HS-27A (cell line): Measurements from ENCODE around the gene ADNP2.

Source experiments
- DNase-seq: peaks from one replicate; pipeline ENCODE4 v3.0.0-alpha.2; 2012; ENCODE audit warnings: low read depth, missing footprints

Gene ADNP2

DNA sequence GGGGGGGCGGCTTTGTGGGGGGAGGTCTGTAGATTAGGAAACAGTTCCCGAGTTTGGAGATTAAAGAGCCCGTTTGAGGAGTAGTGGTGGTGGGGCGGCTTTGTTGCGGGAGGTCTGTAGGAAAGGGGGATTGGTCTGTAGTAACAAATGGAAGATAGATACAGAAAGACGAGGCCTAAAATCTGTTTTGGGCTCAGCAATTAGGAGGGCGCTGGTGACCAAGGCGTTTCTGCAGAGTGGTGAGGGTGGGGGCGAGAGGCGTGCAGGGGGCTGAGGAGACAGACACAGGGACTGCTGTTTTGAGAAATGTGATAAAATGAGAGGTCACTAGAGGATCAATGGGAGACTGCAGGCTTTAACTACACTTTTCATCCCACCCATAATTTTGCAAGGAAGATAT, 1.6 kb upstream of the ADNP2 start:
- DNase-seq: no peak

DNA sequence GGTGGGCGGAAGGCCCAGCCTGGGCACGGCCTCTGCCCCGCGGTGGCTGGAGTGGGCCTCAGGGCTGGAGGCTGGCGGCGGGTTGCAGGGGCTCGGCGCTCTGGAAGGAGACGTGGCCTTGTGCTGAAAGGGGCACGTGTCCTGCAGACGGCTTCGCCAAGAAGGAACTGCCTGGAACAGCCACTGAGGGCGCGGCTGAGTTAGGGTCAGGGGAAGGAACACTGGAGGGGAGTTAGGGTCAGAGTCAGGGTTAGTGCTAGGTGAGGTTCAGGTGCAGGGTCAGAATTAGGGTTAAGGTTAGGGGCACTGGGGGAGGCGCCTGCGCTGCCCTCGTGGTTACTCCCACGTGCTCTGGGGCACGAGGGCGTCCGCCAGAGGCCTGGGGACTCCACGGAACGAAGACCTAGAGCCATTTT, 933 bp upstream of the ADNP2 start:
- DNase-seq: no peak

DNA sequence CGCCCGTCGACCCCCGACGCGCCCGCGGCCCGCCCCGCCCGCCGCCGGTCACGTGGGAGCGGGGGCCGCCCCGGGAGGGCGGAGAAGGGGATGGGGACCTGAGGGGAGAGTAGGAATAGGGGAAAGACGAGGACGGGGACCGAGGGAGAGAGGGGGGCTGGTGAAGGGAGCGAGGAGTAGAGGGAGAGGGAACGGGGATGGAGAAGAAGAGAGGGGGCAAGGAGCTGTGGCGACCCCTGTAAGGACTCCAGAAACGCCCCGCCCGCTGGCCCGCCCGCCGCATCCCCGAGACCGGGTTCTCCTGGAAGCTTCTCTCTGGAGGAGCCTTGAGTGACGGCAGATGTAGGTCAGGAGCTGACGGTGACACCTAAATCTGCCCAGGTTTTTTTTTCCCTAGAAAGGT, 615 bp downstream of the ADNP2 start:
- DNase-seq: no peak

DNA sequence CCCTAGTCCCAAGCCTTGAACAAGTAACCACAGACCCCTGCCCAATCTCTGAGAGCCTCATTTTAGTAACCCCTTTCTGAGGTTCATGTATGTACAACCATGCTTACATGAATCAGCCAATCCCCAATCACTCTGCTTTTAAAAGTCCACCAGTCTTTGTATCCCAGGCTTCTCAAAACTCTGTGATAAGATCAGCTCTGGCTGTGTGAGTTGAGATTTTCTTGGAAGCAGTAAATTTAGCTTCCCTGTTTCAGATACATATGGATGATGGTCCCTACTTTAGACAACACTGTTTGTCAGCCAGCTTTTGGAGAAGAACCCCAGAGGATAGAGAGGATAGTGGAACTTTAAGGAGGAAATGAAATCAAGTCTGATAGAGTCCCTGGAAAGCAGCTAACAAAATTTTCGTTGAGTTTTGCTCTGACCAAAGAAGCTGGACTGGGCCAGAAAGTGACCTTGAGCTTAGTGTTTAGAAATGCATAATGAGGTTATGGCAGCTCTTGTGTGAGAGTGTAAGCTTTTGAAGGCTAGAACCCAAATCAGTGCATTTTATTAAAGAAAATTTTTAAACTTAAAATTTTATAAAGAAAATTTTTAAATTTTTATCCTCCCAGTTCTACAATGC, 3.7 kb downstream of the ADNP2 start:
- no peak for DNase-seq

DNA sequence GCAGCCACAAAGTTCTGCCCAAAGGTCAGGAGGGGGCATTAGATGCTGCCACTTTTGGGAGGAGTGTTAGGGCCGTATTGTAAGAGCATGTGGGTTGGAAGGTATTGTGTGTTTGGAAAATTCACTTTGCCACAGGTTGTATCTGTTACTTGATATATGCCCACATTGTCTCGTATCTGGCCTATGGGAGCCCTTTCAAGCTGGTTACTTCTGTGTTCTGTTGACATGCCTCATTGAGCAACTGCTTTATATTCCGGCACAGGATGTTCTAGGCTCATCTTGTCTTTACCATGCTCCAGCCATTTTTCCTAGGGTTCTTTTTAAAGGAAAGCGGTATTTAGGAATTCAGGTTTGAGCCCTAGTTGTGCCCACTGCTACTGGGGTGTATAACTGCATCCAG, 6.0 kb downstream of the ADNP2 start:
- DNase-seq: no peak

DNA sequence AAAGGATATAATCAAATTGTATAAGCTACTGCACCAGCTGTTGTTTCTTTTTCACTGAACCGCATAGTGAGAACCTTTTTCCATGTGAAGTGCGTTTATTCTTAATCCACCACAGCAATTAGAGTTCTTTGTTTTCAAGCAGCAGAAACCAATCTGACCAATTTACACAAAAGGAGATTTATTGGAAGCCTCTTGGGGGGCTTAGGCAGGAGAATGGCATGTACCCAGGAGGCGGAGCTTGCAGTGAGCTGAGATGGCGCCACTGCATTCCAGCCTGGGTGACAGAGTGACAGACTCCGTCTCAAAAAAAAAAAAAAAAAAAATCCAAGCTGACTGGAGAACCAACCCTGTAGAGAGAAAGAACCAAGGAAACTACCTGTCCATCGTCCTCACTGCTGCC, 10.0 kb downstream of the ADNP2 start:
- no peak for DNase-seq

DNA sequence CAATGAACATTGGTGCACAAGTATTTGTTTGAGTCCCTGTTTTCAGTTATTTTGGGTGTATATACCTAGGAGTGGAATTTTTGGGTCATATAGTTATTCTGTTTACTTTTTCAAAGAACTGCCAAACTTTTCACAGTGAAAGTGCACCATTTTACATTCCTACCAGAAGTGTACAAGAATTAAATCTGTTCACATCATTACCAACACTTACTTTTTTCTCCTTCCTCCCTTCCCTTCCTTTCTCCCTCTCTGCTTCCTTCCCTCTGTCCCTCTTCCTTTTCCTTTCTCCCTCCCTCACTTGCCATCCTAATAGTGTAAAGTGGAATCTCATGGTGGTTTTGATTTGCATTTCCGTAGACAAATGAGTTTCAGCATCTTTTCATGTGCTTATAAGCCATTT, 11.9 kb downstream of the ADNP2 start:
- no peak for DNase-seq

DNA sequence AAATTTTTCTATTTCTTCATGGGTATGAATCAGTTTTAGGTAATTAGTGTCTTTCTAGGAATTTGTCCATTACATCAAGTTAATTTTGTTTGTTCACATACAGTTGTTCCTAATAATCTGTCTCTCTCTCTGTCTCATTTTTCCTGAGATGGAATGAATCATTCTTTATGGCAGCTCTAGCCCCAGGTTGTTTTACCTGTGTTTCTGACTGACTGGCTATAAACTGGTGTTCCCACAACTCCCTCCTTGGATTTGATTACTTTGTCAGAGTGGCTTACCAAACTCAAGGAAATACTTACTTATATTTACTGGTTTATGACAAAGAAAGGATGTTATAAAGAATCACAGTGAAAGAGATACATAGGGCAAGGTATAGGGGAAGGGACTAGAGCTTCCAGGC, 15.1 kb downstream of the ADNP2 start:
- no peak for DNase-seq

DNA sequence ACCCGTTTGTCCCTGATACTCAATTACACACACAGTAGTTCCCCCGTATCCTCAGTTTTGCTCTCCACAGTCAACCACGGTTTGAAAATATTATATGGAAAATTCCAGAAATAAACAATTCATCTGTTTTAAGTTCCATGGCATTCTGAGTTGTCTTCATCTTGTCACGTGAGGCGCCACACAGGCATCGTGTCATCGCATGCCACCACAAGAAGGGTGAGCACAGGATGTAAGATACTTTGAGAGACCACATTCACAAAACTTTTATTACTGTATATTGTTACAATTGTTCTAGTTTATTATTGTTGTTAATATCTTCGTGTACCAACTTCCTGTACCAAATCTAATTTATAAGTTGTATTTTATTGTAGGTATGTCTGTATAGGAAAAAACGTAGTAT, 17.7 kb downstream of the ADNP2 start:
- no peak for DNase-seq

DNA sequence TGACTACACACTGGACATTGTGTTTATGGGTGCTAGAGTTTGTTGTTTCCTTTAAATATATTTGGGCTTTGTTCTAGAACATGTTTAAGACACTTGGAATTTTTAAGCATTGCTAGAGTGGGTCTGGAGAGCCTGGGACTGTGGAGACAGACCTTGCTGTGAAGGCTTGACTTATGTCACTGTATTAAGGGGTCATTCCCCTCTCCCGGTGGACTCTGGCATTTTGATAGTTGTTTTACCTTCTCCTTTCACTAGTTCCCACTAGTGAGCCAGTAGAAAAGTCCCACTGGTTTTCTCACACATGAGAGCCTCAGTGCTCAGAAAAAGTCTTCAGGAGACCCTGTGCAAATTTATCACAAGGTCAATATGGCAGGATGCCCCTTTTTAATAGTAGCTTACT, 18.6 kb downstream of the ADNP2 start:
- DNase-seq: no peak

DNA sequence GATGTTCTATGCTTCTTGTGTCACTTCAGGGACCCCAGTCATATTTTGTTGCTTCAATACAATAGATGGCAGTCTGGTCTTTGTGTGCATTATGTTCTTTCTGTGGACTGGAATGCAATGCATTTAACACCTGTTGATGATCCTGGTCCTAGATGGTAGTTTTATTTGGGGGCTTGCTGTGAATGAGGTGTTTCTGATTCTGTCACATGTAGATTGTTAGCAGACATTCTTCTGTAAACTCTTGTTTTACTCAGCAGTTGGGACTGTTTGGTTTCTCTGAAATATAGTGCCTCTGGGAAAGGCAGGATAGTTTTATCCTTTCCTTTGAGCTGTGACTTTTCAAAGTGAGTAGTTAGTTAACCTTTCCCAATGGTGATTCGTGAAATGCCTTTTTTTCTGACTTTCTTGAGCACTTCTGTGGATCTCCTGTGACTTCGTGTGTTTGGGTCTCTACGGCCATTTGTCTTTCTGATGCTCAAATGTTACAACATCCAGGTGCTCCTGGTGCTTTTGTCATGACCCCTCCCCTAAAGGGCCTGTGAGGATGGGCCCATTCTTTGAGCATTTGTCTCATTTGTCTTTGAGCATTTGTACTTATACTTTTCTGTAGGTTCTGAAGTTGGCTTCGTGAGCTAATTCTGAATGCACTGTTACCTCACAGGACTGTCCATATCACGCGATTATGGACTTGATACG, 20.8 kb downstream of the ADNP2 start:
- DNase-seq: no peak

DNA sequence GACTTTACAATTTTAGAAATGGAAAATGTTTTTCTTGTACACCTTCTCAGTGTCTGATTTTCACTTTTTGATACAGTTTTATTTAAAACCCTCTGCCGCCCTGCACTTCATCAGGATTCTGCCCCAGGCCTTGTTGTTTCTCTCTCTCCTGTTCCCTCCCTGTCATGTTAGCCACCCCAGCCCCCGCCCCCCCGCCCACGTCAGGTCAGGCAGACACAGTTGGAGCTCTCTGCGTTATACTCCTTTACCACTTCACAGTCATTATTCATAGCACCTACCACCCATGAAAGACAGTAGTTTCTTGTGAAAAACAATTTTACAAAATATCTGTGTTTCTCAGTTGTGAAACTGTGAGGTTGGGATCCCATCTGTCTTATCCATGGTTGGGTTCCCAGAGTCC, 21.5 kb downstream of the ADNP2 start:
- DNase-seq: no peak

DNA sequence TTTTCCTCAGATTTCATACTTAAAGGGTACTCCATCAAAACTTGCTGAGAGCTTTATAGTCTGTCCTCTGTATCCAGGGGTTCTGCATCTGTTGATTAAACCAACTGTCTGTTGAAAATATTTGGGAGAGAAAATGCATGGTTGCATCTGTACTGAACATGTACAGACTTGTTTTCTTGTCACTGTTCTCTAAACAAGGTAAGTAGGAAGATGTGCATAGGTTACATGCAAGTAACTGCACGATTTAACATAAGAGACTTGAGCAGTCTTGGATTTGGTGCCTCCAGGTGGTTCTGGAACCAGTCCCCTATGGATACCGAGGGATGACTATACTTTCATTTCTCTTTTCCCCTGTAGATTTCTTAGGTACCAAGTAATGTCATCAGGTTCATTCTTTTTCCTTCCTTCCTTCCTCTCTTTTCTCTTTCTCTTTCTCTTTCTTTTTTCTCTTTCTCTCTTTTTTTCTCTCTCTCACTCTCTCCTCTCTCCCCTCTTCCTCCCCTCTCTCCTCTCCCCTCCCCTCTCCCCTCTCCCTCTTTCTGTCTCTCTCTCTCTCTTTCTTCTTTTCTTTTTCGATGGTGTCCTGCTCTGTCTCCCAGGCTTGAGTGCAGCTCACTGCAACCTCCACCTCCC, 23.2 kb downstream of the ADNP2 start:
- DNase-seq: no peak

DNA sequence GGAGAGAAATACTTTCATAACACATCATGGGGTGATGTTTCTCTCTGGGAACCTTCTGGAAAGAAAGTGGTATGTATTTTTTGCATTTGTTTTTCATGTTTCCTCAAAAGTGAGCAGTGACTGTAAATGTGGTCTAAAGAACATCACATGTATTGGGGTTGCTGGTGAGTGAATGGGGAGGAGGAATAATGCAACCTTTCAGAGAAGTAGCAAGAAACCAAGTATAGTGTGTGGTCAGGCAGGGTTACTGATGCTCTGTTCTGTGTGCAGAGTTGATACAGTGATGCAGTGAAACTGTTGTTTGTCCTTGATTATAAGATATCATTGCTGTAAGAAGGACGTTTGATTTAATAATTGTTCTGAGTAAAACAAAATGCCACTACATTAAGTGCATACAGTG, 24.1 kb downstream of the ADNP2 start:
- no peak for DNase-seq

DNA sequence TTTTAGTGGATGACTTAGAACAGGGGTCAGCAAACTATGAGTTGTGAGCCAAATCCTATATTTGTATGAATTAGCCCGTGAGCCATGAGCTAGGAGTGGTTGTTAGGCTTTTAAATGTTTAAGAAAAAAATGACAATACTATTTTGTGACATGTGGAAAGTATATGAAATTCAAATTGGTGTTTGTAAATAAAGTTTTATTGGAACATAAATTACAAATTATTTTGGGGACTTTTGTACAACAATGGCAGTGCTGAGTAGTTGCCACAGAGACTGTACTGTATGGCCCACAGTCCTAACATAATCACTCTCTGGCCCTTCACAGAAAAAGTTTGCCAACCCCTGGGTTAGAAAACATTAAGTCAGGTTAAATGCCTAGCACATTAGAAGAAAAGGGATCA, 26.1 kb downstream of the ADNP2 start:
- DNase-seq: no peak

DNA sequence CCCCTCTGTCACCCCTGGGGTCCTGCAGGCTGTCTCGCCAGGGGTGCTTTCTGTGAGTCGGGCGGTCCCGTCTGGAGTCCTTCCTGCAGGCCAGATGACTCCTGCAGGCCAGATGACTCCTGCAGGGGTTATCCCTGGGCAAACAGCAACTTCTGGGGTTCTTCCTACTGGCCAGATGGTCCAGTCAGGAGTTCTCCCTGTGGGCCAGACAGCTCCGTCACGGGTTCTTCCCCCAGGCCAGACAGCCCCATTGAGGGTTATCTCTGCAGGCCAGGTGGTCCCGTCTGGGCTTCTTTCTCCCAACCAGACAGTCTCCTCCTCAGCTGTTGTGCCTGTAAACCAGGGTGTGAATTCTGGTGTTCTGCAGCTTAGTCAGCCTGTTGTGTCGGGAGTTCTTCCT, 27.6 kb downstream of the ADNP2 start:
- DNase-seq: no peak

DNA sequence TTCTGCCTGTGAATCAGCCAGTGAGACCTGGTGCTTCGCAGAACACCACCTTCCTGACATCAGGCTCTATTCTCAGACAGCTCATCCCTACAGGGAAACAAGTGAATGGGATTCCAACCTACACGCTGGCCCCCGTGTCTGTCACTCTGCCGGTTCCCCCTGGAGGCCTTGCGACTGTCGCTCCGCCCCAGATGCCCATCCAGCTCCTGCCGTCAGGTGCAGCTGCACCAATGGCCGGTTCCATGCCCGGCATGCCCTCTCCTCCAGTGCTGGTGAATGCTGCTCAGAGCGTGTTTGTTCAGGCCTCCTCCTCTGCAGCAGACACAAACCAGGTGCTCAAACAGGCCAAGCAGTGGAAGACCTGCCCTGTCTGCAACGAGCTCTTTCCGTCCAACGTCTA, 28.1 kb downstream of the ADNP2 start:
- no peak for DNase-seq

DNA sequence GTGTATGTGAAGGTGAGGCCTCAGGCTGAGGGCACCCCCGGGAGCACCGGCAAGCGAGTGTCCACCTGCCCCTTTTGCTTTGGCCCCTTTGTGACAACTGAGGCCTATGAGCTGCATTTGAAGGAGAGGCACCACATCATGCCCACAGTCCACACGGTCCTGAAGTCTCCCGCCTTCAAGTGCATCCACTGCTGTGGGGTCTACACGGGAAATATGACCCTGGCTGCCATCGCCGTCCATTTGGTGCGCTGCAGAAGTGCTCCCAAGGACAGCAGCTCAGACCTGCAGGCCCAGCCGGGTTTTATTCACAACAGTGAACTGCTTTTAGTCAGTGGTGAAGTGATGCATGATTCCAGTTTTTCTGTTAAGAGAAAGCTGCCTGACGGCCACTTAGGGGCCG, 28.9 kb downstream of the ADNP2 start:
- DNase-seq: no peak

DNA sequence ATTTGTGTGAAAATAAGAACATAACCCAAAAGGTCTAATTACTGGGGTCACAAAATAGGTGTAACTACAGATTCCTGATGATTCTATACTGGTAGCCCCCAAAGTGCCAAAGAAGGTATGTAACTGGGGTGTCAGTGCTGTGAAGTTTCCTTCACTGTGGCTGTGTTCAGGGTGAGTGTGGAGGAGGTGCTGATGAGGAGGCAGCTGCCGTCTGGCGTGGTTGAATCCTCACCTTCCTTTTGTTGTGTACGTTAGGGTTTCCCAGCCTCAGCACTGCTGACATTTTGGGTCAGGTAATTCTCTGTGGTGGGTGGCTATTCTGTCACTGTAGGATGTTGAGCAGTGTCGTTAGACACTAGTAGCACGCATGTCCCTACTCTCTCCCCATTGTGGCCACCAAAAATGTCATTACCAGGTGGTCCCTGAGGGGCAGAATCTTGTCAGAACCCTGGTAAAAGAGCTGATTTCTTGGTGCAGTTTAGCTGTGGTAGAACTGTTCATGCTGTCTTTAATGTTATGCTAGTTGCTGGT, 31.5 kb downstream of the ADNP2 start:
- DNase-seq: no peak

DNA sequence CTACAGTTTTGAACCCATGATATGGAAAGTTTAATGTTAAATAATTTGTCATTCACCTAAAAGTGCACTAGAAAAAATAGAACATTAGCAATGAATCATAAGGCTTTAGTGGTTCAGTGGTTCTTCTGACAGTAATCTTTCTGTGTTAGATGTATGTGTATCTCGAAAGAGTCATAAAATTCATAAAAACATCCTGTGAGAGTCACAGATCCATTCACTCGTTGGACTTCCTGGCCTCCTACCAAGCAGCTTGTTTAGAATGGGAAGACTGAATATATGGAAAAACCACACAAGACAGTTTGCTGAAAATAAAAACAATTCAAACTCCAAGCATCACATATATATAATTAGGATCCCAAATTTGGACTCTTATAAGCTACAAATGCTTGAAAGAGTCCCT, 34.8 kb downstream of the ADNP2 start:
- DNase-seq: no peak

DNA sequence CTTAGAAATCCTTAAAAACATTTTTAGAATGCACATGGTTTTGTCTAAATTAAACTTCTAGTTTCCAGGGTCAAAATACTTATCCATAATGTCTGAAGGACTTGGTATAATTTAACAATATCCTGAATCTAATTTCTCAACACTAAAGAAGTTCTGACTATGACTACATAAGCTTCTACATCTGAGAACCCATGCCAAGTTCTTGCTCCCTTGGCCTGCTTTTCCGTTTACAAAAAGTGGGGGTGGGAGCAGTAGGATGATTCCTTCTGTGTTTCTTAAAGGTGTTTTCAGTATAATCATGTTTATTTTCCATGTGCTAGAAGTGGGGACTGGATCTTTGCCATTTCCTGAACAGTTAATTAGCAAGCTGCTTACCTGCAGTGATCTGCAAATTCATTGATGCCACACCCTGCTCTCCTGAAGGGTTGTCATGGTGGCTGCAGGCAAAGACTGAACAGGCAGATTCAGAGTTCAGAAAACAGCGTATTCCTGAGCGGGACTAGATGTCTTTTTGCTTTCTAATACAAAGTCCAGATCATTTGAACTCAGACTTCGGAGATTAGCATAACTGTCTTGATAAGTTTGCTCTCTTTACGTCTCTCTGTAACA, 36.2 kb downstream of the ADNP2 start:
- no peak for DNase-seq

DNA sequence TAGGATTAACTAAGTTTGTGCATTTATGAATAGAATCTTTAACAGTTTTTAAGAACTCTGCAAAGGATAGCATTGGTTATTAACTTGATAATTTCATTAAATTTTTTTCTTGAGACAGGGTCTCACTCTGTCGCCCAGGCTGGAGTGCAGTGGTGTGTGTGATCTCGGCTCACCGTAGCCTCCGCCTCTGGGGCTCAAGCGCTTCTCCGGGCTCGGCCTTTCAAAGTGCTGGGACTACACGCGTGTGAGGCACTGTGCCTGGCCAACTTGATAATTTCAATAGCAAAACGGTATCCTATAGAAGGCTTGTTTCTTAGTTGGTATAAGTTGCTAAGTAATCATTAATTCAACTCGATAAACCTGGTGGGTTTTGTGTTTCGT, 38.0 kb downstream of the ADNP2 start:
- no peak for DNase-seq
